NCI-H1105 (cell line): ENCODE data around the gene OGFOD2.

Source experiments
- DNase-seq: peaks from one replicate; lab custom pipeline; 2025; lab: John Stamatoyannopoulos, UW

The OGFOD2 gene

DNA sequence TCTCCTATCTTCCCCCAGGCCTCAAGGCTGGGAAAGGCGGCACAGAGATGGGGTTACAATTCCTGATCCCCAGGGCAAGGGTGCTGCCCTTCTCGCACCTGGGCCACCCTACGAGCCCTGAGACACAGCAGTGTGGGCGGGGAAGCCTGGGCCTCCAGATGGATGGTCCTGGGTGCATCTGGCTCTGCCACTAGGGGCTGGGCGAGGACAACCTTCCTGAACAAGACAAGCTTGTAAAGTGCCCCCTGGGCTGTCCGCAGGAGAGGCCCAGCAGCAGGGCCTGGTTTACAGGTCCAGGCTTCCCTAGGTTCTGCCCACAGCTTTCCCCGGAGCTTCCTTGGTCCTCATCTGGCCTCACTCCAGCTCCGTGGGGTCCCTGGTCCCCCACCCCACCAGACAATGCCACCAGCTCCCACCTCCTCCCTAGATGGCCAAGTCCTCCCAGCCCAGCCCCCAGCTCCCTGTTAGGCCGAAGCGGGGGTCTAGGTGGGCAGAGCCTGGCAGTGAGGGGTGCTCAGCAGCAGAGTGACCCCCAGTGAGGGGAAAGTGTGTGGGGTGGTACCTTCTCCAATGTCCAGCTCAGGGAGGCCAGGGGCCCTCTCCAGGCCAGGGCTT lies 14.3 kb downstream of the OGFOD2 start:
- DNase-seq: no peak

DNA sequence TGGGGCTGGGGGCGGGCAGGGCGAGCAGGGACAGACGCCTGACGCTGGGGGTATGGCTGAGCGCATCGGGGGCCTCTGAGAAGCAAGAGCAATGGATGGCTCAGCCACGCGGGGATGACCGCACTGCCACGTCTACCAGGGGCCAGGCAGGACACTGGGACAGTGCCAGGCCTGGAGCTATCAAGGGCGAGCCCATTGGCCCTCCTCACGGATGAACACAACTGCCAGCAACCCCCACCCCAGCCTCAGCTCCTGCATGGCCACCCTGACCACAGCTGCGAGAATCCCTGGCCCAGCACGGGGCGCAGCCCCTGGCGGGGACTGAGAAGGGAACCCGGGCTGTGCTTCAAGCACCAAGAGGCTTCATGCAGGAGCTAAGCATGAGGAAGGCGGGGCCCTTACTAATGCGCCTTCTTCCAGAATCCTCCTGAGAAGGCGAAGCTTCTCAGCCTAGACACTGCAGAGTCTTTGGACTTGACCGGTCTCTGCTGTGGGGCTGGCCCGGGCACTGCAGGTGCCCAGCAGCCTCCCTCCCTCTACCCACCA lies 14.9 kb downstream of the OGFOD2 start:
- no peak for DNase-seq

DNA sequence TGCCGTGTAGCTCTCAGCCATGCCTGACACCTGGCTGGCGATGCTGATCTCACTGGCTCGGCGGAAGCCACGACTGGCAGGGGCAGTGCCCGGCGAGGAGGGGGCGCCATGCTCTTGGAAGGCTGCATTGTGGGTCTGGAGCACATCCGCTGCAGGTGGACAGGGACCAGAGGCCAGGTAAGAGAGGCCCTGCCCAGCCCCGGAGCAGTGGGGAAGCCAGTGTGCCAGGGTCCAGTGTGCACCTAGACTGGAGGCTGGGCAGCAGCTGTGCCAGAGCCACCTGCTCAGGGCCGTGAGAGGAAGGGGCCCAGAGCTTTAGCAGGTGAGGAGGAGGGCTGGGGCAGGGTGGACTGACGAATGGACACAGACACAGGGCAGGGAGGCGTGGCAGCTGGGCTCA lies 15.5 kb downstream of the OGFOD2 start:
- no peak for DNase-seq

DNA sequence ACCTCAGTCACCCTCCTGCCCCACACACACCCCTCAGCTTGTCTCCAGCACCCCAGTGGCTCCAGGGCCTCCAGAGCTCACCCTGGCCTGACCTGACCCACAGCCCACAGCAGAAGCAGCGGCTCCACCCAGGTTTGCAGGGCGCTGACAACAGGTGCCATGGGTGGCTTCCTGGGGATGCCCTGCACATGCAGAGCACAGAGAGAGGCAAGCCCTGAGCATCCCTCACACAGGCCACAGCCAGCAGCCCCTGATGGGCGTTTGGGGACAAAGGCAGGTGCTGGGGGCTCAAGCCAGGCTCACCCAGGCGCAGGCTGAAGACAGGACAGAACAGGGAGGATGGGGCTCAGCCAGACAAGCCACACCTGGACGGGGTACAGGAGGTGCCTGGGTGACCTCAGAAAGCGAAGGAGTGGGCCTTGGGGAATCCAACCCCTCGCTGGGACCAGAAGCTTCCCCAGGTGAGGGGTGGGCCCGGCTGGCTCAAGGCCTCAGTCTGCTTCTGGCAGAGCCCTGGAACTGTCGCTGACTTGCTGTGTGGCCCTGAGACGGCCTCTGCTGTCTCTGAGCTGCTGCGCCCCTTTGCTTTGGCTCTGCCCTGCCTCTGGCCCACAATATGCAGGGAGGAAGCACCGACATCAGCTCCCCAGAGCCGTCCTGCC lies 16.0 kb downstream of the OGFOD2 start:
- no peak for DNase-seq

DNA sequence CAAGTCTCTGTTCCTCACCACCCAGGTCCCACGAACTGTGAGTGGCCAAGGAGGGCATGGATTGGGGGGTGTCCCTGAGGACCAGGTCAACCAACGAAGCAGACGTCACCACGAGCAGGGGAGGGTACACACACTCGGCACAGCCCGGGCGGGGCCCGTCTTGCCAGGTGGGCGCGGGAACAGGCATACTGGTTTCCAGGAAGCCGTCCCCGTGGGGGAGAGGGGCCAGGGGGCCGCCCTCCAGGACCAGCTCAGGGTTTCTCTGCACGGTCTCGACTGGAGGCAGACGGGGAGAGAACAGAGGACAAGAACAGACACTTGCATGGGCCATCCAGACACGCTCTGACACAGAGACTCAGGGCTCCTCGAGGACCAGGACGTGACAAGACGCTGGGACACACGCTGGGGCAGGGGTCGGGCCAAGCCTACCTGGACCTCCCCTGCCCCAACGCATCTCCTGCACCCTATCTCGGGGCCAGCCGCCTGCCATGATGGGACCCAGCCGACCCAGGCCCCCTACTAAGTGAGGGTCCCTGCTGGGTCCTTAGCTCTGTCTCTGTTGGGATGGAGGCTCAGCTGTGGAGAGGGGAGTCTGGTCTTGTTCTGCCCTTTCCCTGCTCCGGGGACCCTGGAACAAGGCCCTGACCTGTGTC lies 16.7 kb downstream of the OGFOD2 start:
- DNase-seq: no peak

DNA sequence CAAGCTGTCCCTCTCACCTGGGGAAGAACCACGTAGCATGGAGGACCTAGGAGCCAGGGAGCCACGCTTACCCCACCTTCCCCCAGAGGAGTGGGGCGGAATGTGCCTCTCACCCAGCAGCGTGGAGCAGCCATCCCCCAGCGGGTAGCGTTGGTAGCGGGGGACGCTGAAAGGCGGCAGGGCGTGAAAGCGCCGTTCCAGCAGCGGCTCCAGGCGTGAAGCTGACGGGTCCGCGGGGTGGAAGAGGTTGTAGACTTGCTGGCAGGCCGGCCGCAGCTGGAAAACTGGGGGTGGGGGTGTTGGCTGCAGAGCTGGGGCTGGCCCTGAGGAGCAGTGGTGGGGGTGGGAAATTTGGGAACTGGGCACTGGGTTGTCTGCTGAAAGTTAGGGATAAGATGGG lies 17.3 kb downstream of the OGFOD2 start:
- DNase-seq: no peak

DNA sequence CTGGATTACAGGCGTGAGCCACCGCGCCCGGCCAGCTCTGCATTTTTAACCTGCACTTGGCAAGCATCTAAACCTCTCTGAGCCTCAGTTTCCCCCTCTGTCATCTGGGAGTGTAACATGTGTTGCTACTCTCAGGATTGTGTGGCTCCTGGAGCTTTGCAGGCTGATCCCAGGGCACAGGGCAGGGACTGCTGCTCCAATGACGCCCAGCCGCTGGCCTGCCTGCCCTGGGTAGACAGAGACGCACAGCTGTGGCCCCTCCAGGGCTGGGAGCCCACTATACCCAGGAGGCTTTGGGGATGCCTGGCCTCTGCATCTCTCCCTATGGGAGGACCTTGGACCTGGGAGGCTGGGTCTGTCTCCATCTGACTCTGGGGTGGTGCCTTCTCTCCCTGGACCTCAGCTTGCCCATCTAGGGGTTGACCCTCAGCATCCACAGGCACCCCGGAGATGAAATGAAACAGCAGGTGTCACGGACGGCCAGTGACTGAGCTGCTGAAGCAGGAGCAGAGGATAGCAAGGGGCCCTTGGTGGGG lies 19.2 kb downstream of the OGFOD2 start:
- no peak for DNase-seq

DNA sequence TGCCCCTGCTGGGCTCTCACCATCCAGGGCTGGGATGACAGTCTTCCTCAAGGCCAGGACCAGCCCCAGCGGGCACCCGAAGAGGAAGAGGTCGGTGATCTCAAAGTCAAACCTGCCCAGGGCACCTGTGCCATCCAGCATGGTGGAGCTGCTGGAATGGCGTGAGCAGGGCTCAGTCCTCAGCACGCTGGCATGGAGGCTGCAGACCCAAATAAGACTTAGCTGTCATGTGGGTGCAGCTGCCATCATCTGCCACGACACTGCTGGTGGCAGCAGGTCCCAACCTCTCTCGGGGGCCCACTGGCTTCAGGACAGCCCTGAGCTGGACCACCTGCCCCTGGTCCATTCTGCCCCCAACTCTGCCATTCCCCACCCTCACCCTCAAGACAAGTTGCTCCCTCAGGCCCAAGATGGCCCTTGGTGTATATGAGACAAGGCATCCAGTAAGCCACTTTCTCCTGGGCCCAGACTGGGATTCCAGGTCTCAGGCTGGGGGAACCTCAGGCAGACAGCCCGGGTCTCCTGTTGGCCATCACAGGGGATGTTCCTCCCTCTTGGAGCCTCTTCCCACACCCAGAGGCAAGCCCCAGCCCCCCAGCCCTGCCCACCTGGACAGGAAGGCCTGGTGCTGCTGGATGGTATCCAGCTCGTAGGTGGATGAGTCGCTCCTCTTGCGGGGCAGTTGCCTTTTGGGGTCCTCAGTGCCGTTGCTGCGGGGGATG lies 19.9 kb downstream of the OGFOD2 start:
- DNase-seq: no peak

DNA sequence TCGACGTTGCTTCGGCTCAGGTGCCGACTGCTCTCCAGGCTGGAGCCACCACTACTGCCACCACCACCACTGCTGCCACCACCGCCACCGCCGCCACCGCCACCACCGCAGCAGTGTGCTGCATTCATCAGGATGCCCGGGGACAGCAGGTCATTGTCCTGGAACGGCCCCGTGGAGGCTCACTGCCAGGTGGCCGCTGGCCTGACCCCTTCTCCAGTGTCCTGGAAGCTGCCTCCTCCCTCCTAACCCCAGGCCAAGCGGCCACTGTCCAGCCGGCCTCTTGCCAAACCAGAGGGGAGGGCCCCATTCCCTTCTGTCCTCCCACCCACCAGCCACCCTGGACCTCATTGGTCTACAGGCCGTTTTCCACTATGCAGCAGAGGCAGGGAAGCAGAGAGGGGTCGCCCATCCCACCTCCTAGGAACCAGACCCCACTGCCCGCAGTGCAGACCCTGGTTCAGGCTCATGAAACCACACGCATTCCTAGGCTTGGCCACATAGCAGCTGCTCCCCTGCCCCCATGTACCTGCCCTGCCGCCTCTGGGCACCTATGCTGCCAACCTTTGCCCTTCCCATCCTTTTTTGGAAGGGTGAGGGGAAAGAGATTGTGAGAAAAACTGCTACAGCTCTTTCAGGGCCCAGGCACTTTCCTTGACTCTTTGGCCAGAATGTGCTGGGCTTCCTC lies 20.6 kb downstream of the OGFOD2 start:
- no peak for DNase-seq

DNA sequence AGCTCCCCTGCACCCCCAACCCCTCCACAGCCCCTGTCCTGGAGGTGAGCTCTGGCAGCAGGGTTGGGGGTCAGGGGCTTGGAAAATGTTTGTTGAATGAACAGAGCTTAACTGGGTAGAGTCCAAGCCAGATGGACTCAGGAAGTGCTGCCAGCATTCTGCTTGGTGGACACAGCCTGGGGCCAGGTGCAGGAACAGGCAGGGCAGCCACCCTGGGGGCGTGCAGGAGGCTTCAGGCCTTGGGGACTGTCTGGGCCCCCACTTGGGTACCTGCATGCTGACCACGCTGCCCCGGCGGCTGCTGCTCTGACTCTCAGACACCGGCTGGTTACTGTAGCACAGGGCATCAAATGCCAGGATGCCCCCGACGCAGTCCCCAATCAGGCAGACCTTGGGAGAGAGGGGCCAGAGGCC lies 21.2 kb downstream of the OGFOD2 start:
- DNase-seq: no peak

DNA sequence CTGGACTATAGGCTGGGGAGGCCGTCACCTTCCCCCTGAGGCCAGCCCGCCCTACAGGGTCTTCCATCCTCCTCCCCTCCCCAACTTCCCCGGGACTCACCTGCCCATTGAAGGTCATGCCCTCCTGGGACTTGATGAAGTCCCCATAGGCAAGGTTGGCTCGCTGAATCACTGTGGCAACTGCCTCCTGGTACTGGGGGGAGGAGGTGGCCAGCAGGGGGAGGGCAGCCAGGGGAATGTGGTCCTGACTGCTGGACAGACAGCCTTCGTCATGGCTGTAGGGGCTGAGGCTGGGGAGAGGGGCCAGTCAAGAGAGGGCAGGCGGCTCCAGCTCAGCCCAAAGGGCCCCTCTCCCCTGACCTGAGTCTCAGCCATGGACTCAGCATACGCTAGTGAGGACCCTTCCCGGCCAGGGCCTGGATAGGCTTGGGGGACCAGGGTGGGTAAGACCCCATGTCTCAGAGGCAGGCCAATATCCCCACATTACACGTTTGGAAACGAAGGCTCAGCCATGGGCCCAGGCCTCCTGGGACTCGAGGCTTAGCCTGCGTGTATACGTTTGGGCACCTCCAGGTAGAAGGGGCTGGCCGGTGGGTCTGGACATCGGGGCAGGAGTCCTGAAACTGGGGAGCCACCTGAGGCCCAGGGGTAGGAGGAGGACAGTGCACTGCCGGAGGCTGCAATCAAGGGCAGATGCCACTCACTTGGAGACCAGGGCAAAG lies 21.7 kb downstream of the OGFOD2 start:
- DNase-seq: no peak

DNA sequence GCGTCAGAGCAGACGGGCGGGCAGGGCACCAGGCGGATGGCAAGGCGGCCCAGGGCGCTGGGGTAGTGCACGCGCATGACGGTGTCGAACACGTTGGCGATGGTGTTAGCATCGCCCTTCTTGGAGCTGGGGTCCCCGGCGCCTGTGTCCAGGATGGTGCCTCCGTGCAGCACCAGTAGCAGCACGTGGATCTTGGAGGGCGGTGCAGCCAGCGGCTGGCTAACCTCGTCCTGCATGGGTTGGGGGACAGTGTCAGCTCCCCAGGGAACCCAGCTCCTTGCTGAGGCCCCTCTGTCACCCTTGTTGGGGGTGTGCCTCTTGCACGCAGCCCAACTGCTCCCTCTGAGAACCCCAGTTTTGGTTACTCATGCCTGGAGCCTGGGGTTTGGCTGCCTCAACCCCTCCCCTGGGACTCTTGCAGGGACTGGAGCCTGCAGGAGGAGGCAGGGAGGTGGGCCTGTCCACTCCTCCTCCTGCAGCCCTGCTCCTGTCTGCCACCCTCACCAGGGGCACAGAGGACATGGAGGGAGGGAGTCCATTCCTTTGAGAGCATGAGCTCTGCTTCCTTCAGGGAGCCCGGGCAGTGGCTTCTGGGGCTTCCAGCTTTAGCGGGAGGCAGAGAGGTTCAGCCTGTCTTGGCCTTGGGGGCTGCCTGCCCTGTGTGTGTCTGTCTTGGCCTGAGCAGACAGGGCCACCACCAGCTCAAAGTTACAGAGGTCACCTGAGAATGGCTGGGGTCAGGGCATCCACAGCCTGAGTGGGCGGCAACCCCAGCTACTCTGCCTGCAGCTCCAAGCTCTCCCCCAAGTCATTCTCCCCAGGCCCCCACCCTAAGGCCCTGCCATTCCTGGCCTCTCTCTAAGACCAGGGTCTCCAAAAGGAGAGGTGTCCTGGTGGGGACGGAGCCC lies 22.6 kb downstream of the OGFOD2 start:
- DNase-seq: no peak

DNA sequence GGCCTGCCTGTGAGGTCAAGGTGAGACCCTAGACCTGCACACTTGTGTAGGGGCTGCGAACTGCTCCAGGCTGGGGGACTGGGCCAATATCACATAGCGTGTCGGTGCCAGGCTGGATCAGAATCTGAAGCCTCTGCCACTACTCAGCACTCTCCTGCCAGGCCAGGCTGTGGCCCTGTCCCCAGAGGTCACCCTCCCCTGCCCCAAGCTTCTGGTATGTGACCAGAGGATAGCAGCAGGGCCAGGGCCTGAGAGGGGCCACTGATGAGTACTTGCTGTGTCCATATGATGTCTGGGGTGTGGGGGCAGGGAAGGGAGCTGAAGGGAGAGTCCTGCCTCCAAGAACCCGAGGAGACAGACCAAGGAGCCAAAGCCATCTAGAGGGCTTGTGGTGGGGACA lies 23.3 kb downstream of the OGFOD2 start:
- DNase-seq: no peak

DNA sequence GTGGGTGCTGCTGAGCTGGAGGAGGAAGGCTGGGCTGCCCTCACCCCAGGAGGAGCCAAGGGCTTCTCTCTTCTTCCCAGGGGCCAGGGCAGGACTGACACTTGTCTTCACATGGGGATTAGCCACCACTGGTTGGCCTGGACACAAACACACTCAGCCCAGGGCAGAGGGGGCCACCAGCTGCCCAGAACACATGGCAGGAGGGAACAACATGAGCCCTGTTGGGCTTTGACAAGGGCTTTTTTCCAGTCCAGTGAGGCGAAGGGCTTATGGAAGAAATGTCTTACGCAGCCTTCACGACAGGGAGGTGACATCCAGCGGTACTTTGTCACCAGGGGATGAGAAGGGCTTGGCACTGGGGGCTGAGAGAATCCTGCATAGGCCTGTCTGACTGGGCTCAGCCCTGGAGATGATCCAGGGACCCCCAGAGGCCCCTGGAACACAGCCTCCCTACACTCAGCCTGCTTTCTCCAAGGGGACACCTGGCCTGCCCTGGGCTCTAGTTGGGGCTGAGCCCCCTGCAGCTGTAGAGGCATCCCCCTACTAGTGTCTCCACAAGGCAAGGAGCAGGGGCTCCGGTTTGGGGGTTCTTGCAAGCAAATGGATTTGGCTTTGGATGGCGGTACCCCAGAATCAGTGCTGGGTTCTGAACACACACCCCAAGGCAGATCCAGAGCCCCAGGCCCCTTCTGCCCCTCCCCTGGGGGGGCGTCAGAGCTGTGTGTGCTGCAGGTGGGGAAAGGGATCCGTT lies 24.3 kb downstream of the OGFOD2 start:
- no peak for DNase-seq

DNA sequence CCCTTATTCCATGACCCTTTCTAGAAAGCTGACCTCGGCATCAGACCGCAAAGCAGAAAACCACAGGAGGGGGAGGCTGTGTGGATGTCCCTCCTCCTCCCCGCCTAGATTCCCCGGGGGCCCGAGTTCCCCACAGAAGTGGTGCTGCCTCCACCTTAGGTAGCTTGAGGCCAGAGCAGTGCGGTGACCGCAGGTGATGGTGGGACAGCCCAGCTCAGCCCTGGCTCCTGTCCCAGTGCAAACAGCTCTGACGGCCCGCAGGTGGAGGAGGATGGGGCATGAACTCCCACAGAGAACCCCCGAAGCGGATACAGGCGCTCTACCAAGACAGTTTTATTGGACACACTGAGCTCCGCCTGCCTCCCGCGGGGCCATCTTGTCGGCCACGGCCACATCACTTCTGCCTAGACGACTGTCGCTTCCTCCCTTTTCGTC lies 25.0 kb downstream of the OGFOD2 start:
- DNase-seq: no peak

DNA sequence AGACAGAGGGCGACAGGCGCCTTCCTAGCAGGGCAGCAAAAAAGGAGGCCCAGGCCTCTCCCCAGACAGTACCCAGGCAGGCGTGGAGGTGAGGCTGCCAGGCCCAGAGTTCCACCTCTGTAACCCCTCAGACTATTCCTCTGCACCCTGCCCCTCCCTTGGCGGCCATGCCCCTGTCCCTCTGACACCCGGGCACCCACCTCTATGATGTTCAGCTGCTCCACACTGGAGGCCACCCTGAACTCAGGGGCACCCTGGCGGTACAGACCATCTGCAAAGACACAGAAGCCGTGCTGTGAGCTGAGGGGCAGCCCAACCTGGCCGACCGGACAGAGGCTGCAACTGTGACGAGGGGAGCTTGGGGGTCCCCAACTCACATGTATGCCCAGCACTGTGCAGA lies 25.5 kb downstream of the OGFOD2 start:
- no peak for DNase-seq

DNA sequence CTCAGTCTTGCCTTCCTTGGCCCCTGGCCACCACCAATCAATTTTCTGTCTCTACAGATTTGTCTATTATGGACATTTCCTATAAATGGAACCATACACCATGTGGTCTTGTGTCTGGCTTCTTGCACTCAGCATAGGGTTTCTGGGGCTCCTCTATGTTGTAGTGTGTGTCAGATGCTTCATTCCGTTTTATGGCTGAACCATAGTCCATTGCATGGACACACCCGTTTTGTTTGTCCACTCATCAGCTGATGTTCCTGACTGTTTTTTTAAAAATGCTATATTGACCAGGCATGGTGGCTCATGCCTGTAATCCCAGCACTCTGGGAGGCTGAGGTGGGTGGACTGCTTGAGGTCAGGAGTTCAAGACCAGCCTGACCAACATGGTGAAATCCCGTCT lies 26.4 kb downstream of the OGFOD2 start:
- DNase-seq: no peak

DNA sequence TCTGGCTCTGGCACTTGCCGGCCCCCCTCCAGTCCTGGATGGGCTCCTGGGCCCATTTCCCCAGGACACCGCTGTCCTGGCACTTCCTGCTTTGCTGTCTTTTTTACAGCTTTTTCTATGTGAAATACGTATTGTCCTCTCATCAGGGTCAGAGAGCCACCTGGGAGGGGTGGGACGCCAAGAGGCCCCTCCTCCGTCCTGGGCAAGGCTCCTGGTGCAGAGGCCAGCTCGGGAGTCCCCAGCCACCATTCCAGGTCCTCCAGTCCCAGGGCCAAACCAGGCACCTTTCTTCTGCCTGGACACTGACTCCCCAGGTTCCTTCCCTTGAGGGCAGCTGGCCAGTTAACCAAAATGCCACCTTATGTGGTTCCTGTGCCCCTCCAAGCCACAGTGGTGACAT lies 28.2 kb downstream of the OGFOD2 start:
- DNase-seq: no peak

DNA sequence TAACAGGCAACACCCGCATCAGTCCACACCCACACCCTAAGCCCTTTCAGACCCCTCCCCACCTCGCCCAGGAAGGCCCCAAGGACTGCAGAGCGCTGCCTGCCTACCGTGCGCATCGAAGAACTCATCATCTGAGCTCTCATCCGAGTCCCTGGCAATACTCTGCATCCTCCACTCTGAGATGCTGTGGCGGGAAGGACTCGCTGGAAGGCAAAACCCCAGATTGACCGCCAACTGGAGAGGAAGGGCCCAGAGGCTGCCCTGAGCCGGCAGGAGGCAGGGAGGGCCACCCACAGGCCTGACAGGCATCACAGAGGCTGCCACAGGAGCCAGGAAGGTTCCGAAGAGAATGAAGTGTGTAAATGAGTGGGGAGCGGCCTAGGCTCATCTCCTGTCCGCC lies 29.2 kb downstream of the OGFOD2 start:
- DNase-seq: no peak
